GM20431 (cell line): ENCODE measurements around the gene EGFL6.
"Not testable (repeated sequence)": the region's sequence is repeated elsewhere in the genome, so short reads cannot be mapped to it uniquely, and the experiment has no call there.

Experiments
- in situ Hi-C: fragments of 300-500 bp; cut with MseI, MboI; formaldehyde crosslinking; loops from one replicate; pipeline ENCODE4 v1.15.0; 2020; ENCODE audit warnings: low sequenced_read_pairs; ENCODE audit not compliant: unreplicated experiment

Gene EGFL6

DNA sequence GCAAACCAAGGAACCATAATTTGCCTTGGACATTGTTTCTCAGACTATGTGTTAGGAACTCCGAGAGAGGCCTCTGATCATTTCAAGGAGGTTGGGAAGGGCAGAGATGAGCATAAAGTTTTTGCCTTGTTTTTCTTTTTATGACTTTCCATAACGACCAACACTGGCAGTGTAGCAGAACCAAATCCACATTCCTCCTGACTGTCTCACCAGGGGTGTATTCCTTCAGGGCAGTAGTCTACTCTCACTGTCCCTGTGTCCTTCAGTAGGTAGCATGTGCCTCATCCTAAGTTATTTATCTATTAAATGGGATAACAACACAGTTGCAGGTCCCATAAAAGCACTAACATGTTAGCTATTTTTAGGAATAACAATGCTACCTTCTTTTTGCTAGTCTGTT is 20.8 kb downstream of the EGFL6 start:
- in situ Hi-C loops = no loop called here

DNA sequence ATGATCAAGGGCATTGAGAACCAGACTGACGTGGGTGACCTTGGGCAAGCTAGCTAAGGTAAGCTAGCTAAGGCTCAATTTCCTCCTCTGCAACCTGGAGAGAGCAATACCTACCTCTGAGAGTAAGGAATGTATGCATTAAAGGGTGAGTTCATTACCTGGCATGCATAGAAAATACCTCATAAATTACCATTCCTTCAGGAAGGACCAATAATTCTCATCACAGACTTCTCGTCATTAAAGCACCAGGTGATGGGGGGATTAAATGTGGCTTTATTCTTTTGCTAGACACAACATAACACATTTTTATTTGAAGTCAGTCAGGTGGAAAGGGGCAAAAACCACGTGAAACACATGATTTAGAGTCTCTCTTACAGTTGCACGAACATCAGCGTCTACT is 21.5 kb downstream of the EGFL6 start:
- in situ Hi-C loops = no loop called here

DNA sequence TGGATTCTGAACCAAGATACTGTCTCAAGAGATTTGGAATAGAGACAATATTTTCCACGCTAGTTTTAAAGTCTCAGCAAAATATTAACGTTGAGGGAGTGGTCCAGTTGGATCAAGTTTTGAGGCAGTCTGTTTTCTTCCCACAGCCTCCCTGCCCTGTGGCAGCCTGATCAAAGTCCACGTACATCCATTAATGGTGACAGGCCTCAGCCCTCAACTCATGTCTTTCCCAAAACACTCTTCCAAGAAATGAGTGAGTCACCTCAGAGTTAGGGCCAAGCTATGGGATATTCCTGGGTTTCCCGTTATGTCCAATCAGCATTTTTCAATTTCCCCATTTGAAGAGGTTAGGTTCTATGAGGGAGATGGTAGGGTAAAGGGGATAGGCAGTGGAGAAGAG is 28.5 kb downstream of the EGFL6 start:
- in situ Hi-C loops = no loop called here

DNA sequence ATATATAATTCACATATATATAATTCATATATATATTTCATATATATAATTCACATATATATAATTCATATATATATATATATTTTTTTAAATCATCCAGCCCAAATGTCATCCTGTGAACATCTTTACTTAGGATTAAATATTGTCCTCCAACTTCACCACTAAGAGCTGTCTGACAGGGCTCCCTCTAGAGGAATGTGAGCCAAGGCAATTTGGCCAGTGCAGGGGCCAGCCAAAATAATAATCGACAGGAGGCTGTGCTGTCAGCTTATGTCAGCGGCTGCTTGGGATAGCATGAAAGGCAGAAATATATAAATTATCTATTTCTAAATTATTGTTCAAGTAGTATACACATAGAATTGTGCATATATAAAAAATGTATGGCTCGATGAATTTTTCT is 29.5 kb downstream of the EGFL6 start:
- in situ Hi-C loops = no loop called here

DNA sequence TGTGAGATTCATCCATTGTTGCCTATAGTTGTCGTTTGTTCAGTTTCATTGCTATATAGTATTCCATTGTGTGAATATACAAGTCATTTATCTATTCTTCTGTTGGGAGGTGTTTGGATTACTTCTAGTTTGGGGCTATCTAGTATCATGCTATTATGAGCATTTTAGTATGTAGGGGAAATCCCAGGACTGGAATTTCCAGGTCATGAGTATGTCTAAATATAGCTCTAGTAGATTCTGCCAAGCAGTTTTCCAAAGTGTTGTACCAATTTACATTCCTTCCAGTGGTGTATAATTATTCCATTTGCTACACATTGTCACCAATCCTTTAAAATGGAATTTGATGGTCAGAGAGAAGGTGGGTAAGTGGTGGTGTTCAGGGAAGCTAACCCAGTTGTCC is 30.1 kb downstream of the EGFL6 start:
- in situ Hi-C loops = no loop called here

DNA sequence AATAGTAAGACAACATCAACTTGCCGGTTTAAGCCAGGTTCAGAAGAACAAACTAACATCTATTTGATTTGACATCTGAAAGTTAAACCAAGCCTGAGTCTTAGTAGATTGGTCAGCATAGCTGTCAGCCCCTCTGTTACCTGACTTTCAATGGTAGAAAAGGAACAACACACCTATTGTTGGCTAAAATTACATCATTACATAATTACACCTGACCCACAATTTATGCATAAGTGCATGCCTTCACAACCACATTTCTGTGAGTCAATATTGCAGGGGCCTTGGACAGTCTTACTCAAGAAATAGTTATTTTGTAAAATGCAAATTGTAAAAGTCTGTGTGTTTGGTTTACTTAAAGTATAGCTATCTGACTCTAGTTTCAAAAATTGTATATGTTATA is 36.2 kb downstream of the EGFL6 start:
- in situ Hi-C loops = no loop called here

DNA sequence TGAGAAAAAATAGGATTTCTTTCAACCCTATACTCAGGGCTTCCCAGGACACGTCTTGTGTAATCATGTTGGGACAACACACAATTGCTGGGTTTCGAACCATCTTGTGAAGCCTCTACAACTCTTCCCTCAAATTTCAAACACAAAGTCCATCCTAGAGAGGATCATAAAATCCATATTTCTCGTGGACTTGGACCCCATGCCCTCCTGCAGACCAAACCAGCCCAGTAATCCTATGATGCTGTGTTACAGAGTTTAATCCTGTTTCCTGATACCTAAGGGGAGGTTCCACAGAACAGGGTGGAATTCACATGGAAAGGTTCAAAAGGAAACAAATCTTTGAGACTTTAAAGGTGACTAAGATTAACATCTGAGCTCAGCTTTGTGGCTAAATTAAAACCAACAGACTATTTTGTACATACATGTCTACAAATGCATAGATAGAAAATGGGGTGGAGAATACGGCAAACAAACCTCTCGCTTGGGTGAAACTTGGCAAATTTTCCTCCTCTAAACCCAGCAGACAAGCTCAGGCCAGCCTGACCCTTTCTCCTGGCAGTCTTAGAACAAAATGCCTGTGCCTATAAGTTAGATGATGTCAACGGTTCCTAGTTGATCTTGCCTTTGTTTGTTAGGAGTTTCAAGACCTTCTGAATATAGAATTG is 38.1 kb downstream of the EGFL6 start:
- in situ Hi-C loops = no loop called here

DNA sequence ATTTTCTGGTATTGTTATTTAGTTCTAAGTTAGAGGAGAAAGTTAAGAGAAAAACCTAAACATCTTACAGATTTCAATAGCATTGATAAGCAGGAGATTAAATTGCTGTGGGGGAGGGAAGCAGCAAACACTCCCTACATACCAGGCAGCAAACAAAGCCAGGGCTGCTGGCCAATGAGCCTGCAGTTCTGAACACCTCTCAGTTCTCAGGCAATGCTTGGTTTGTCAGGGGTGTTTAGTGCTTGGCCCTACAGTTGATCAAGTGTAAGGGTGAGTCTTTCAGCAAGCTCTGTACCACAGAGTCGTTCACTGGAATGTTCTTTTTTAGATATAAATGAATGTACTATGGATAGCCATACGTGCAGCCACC is 38.6 kb downstream of the EGFL6 start:
- in situ Hi-C loops = no loop called here

DNA sequence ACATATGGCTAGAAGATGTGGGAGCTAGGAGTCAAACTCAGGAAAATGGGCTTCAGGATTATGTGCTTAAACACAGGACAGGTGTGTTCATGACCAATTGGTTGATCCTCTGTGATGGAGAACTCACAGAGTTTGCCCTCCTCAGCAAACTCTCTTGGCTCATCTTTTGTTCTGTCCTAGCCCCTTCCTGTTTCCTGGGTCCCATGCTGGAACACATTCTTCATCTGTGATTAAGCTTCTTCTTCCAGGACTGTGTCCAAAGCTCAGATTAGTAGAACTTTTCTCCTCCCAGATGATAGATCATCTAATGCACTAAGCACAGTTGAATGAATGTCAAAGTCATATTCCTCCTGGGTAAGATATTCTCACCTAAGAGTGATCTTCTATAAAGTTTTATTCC is 44.8 kb downstream of the EGFL6 start:
- in situ Hi-C loops = no loop called here

DNA sequence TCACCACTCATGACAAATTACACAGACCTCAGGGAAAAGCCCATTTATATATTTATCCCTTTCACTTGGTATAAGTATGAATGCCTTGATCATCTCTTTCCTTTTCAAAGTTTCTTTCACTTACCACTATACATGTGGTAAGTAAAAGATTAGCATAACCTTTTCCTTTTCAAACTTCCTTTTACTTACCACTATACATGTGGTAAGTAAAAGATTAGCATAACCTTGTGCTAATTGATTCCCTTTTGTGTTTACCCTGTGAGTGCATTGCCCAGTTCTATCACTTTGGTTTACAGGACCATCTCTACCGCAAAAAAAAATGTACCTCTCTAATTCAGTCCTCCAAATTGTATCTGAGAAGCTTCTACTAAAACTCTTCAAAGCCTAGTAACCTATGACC is 50.8 kb downstream of the EGFL6 start:
- in situ Hi-C loops = no loop called here

DNA sequence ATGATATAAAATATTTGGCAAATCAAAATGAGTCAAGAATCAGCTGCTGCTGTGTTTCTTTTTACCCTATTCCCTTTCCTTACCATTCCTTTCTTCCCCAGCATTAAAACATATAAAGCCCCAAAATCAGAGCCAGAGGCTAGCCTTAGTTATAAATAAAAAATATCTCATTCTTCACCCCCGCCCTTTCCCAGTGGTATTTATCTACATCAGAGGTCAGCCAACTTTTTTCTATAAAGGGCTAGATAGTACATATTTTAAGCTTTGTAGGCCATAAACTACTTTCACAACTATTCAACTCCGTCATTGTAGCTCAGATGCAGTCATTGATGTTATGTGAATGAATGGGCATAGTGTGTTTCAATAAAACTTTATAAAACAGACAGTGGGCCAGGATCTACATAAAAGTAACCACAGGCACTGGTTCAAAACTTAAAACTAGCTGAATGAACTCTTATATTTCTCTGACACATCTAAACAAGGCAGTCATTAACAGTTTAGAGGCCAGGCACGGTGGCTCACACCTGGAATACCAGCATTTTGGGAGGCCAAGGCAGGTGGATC is 53.1 kb downstream of the EGFL6 start:
- in situ Hi-C loops = no loop called here

DNA sequence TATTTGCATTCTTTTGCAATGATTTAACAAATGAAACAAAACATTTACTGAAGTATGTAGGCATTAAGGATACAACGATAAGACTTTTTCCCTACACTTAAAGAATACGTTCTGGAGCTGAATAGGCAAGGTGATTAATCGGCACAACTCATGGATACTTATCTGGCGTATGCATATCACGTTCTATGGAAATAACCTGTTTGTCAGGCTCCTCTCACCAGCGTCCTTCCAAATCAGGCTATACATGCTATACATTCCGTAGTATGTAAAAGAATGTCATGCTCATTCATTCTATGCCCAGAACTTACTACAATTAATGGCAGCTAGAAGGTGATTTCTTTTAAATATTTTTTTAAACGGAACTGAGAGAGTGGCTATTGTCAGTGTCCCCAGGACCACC is 57.9 kb downstream of the EGFL6 start:
- in situ Hi-C loops = no loop called here

DNA sequence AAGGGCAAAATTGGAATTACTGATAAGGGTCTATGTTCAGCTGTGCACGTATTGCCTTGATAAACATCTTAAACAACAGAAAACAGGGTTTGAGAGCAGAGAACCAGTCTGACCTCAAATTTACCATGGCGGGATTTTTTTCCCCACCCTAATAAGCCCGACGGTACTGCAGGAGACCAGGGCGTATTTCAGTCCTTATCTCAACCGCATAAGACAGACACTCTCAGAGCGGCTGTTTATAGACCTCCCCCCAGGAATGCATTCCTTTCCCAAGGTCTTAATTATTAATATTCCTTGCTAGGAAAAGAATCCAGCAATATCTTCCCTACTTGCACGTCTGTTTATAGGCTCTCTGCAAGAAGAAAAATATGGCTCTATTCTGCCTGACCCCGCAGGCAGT is 67.8 kb downstream of the EGFL6 start:
- in situ Hi-C loops = not testable (repeated sequence)

DNA sequence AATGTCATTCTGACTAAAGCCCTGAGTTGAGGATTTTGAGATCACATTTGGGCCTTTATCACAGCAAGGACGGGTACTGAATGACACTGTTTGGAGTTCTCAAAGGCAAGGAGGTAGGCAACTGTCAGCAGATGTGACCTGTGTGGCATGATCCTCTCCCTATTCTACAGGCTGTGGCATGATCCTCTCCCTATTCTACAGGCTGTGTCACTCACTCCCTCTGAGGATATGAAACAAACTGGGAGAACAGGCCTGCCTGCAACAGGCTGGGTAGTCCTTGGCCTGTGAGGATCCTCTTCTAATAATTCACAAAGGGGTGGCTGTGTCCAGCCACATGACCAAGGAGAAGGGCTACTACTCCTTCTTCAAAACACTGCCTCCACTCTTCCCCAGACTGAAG is 68.6 kb downstream of the EGFL6 start:
- in situ Hi-C loops = no loop called here

DNA sequence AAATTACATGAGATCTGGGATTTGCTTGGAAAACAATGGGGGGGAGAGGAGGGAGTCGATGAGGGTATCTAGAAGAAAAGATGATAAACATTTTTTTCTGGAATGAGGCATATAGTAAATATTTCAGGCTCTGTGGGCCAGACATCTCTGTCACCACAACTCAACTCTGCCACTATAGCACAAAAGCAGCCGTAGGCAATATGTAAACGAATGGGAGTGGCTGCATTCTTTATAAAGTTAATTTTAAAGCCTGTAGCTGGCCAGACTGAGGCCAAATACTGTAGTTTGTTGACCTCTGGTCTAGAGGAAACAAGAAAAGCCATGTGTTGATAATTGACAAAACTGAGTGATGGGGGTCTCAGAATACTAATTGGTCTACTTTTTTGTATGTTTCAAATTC is 69.4 kb downstream of the EGFL6 start:
- in situ Hi-C loops = no loop called here

DNA sequence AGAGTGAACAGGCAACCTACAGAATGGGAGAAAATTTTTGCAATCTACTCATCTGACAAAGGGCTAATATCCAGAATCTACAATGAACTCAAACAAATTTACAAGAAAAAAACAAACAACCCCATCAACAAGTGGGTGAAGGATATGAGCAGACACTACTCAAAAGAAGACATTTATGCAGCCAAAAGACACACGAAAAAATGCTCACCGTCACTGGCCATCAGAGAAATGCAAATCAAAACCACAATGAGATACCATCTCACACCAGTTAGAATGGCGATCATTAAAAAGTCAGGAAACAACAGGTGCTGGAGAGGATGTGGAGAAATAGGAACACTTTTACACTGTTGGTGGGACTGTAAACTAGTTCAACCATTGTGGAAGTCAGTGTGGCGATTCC is 72.3 kb downstream of the EGFL6 start:
- in situ Hi-C loops = loop anchor here (10.0 kb wide), 1 partner anchor 137 kb away; no protein-coding TSS in a partner anchor

DNA sequence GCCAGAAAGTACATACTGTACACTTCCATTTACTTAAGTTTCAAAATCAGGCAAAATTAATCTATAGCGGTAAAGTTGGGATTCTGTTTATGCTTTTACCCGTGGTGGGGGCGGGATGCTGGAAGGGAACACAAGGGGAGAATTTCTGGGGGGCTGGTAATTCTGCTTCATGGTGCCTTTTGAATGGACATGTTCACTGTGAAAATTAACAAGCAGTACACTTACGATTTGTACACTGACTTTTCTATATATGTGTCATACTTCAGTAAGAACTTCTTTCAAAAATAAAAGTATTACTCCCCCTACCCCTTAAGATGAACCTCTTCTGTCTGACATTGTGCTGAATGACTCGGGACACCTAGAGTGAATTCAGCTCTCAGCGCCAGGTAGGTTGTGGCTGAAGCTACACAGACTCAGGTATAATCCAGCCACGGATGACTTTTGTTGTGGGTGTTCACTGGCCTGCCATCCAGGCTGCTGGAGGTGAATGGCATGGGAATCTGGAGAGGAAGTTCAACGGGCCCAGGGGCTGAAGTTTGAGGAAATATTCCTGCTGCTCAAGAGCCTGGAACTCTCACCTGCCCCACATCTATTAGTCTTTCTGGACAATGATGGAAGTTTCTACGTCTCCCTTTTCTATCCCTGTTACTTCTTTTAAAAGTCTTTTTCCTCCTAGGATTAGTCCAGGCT is 76.2 kb downstream of the EGFL6 start:
- in situ Hi-C loops = loop anchor here (10.0 kb wide), 1 partner anchor 141 kb away; no protein-coding TSS in a partner anchor

DNA sequence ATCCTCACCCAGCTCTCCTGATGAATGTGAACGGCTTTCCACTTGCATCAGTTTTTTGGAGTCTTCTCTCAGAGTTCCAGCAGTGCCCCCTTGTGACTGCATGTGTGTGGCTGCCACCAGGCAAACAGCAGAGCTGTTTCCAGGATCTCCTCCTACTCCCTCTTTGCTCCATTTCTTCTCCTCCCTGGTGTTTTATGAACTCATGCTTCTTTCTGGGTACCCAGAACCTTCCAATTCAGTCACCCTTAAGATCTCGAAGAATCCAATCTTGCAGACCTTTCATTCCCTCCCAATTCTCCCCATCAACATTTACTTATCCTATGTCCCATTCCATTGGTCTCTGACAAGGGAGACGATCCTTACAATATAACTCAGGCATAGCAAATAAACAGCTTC is 76.8 kb downstream of the EGFL6 start:
- in situ Hi-C loops = loop anchor here (10.0 kb wide), 1 partner anchor 141 kb away; no protein-coding TSS in a partner anchor

DNA sequence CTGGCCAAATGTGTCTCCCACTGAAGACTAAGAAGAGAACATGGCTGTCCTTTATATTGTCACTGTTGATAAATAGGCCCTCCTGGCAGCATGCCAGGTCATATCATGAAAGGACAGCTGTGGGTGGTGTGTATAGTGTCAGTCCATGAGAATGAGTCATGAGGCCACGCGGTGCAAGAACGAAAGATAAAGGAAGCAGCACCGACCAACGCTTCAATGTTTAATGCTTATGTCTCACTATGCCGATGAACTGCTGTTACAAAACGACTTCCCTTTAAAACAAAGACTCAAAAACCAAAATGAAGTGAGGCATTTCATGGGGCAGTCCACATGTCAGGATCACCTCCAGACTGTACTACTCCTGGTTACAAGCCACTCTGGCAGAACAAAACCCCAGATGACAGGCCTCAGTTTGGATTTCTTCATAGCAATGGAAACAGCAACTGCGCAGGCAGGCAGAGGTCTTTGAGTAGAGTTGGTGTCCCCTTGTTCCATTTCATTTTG is 78.4 kb downstream of the EGFL6 start:
- in situ Hi-C loops = loop anchor here (10.0 kb wide), 1 partner anchor 143 kb away; no protein-coding TSS in a partner anchor

DNA sequence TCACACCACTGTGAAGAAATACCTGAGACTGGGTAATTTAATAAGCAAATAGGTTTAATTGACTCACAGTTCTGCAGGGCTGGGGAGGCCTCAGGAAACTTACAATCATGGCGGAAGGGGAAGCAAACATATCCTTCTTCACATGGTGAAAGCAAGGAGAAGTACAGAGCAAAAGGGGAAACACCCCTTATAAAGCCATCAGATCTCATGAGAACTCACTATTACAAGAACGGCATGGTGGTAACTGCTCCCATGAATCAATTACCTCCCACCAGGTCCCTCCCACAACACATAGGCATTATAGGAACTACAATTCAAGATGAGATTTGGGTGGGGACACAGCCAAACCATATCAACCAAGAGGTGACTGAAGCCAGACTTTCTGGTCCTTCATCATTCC is 78.9 kb downstream of the EGFL6 start:
- in situ Hi-C loops = loop anchor here (10.0 kb wide), 1 partner anchor 144 kb away; no protein-coding TSS in a partner anchor

DNA sequence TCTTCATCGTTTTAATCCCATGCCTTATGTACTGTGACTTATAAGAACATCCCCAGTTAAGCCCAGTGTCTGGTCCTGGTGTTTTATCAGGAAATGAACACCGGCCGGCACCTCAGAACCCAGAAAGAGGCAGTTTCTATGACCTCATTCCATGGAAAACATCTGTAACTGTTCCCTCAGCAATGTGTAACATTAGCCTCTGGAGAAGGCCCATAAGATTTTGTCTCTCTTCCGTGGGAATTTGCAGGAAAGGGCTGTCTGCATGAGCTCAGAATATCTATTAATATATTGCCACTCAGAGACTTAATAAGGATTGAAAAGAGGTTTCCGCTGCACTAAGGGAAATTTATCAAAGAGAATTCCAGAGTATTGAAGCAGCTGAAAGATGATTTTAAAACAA is 80.4 kb downstream of the EGFL6 start:
- in situ Hi-C loops = loop anchor here (10.0 to 25.0 kb wide), 2 partner anchors 145 to 387 kb away; partner anchors contain the start of gene GEMIN8
